Non-pigmented ciliary epithelial cell (primary cell): ENCODE data around the gene SEC24B.
"Not testable (repeated sequence)": the region's sequence is repeated elsewhere in the genome, so short reads cannot be mapped to it uniquely, and the experiment has no call there.

ENCODE experiments used
- DNase-seq: peaks from one replicate; pipeline ENCODE4 v3.0.0-alpha.2; 2010; ENCODE audit warnings: low read depth

The SEC24B gene

DNA sequence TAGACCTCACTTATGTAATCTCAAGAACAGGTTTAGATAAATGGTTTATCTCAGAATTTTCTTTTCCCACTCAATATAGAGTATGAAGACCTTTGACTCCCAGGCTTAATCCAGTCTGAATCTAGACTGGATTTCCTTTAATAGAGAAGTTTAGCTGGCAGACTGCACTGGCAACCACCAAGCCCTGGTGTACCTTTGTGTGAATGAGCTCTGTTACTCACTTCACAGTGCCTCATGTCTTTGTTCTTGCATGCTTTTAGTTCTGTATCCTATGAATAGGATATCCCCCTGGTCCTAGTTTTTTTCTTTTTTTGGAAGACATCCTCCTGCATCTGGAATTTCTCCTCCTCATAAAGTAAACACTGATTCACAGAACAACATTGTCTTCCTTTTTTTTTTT is 73.3 kb downstream of the SEC24B start:
- DNase-seq = no peak

- DNase-seq = no peak
These were observed 77.1 kb downstream of the SEC24B start for GRCh38 chr4:109510687-109511086.

DNA sequence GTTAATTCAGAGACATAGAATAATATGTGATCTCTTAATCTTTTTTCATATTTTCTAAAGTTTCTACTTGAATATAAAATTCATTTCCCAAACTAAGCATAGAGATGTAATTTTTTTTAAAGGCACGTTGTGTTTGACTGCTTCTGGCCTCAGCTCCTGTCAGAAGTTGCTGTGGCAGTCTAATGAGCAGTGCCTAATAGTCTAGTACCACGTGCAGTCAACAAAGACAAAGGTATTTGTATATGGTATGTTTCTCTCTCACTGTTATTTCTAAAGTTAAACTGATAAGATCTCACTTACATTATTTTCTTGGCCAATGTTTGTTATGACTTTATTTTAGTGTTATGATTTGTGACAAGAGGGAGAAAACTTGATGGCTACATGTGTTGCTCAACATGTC is 77.8 kb downstream of the SEC24B start:
- no peak for DNase-seq

DNA sequence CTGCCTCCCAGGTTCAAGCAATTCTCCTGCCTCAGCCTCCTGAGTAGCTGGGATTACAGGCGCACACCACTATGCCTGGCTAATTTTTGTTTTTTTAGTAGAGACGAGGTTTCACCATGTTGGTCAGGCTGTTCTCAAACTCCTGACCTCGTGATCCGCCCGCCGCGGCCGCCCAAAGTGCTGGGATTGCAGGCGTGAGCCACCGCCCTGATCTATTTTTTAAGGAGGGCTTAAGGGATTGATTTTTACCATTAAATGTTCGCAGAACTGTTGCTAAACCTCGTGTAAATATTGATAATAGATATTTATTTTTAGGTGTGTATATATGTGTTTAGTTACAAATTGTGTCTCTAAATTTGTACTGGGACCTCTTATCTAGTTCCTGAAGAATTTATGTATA is 79.8 kb downstream of the SEC24B start:
- not testable (repeated sequence) for DNase-seq

DNA sequence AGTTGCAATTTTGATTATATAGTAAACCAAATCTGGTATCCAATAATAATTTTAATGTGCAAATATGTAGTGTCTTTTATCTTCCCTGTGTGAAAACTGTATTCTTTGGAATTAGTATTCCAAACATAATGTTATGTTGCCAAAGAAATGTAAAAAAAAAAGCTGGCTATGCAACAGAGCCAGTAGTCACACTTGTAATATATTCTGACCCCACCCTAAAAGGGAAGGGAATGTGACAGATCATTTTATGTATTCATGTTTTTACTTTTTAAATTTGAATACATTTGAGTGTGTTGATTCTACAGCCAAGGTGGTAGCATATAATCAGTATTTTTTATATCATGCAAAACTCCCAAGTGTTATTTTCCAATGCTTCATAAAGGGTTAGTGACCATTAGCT is 98.6 kb downstream of the SEC24B start:
- DNase-seq = no peak

DNA sequence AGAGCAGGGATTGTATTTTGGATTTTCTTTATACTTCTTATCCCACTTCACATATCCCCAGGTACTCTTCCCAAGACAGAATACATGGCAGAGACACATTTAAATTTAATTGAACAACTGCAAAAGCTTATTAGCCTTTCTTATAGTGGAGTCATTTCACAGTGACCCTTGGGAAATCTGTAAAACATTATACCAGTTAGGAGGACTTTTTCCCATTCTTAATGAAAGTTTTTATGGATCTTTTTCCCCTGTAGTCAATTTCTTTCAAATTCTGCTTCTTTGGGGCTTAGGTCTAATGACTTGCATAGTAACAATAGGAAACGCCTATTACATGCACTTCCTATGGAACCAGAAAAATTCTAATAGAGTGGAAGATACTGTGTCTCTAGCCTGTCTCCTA is 111.8 kb downstream of the SEC24B start:
- no peak for DNase-seq

DNA sequence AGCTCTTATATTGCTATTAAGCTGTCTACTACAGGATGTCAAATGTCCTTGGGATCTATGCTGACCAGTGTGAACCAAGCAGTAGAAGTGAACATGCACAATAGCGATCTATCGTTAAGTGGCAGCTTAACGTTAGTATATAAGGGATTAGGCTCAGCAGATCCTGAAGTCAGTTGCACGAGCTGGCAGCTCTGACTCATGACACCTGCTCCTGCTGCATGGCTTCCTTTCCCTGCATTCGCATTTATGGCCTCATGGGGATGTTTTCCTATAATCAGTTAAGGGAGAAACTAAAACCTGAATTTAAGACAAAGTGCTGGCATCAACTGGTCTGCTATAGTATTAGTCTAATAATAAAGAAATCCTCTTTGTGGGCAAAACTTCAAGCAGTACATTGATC is 113.8 kb downstream of the SEC24B start:
- no peak for DNase-seq

GRCh38 chr4:109548655-109549054 is 115.0 kb downstream of the SEC24B start:
- peak; percentile 78 for DNase-seq

GRCh38 chr4:109552237-109552636 is 118.6 kb downstream of the SEC24B start:
- DNase-seq = no peak

GRCh38 chr4:109553130-109553529 is 119.5 kb downstream of the SEC24B start:
- DNase-seq = no peak

GRCh38 chr4:109554971-109555370 is 121.4 kb downstream of the SEC24B start:
- DNase-seq = no peak

DNA sequence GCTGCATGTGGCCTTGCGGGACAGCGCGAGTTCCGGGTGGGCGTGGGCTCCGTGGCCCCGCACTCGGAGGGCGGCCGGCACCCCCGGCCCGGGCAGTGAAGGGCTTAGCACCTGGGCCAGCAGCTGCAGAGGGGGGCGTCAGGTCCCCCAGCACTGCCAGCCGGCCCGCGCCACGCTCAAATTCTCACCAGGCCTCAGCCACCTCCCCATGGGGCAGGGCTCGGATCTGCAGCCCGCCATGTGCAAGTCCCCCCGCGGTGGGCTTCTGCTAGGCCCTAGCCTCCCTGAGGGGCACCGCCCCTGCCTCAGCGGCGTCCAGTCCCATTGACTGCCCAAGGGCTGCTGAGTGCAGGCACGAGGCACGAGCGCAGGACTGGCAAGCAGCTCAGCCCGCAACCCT is 123.8 kb downstream of the SEC24B start:
- no peak for DNase-seq

DNA sequence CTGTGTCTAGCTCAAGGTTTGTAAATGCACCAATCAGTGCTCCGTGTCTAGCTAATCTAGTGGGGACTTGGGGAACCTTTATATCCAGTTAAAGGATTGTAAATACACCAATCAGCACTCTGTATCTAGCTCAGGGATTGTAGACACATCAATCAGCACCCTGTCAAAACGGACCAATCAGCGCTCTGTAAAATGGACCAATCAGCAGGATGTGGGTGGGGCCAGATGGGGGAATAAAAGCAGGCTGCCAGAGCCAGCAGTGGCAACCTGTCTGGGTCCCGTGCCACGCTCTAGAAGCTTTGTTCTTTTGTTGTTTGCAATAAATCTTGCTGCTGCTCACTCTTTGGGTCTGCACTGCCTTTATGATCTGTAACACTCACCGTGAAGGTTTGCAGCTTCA is 124.5 kb downstream of the SEC24B start:
- DNase-seq = not testable (repeated sequence)

- no peak for DNase-seq
These were observed 126.0 kb downstream of the SEC24B start for GRCh38 chr4:109559625-109559982.

- peak; percentile 49 for DNase-seq
These were observed 126.5 kb downstream of the SEC24B start, which contains the start of gene MCUB for GRCh38 chr4:109559983-109560686. TSS of gene MCUB (plus strand) at chr4:109560246. CDS start at chr4:109560338, 92 bp downstream.

DNA sequence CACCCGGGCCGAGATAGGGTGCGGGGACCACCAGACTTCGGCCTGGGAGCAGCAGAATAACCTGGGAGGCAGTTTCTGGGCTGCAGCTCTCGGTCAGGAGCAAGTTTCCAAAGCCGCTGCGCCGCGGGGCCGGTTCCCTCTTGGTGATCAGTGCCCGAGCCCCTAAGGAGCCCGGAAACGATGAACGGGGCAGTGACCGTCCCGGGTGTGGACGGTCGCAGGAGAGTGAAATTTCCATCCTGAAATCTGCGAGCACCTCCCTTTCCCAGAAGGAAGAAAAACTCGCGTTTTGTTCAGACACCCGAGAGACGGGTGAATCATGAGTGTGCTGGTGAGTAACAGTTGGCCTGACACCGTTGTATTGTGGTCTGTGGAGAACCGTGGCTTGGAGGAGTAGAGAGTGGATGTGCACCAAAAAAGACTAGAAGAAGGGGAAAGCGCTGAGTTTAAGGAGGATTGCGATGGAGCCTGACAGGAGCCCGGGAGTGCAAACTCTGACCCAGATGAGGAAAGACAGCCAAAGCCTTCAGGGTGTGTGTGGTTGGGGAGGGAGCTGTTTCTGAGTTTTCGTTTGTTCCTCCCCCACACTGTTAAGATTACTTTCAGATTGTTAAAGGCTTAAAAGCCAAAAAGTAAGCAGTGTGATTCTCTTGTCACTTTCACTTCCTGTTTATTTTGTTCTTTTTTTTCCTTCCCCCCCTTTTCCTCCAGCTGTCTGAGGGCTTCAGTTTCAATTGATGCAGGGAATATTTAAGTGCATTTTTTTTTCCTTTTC is 127.3 kb downstream of the SEC24B start:
- DNase-seq = peak; percentile 68

DNA sequence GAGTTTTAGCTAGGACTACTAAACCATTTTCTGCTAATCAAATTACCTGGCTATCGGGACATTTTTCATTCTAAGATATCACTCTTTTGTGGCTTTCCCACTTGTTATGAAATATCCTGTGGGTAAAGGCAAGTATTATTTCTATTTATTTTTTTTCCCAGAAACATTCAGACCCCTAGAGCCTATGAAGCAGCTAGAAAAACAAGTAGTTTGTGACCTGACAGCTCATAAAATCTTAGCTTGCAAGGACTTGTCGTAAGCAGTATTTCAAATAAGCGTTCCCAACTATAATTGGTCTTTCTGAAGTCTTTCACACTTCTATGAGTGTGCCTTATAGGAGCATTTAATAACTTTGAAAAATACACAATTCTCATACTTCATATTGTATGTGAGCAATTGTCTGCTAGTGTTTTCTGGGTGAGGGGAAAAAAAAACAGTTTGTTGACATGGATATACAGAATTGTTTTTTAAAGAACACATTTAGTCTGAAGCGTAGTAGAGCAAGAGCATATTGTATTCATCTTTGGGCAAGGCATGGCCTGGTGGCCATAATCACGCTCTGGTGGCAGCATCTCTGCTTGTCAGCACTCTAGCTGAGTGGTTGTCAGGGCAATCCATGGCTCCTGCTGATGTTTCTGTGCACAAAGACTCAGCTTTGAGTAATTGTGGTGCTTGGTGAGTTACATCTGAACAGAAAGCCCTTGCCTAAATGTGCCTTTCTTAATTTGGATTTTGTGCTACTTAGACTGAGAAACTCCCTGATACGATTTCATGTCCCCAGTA is 129.0 kb downstream of the SEC24B start:
- DNase-seq = no peak

- DNase-seq = no peak
These were observed 137.9 kb downstream of the SEC24B start for GRCh38 chr4:109571494-109571893.

- DNase-seq = no peak
These were observed 138.5 kb downstream of the SEC24B start for GRCh38 chr4:109572154-109572553.

- DNase-seq = no peak
These were observed 140.8 kb downstream of the SEC24B start for GRCh38 chr4:109574443-109574850.

DNA sequence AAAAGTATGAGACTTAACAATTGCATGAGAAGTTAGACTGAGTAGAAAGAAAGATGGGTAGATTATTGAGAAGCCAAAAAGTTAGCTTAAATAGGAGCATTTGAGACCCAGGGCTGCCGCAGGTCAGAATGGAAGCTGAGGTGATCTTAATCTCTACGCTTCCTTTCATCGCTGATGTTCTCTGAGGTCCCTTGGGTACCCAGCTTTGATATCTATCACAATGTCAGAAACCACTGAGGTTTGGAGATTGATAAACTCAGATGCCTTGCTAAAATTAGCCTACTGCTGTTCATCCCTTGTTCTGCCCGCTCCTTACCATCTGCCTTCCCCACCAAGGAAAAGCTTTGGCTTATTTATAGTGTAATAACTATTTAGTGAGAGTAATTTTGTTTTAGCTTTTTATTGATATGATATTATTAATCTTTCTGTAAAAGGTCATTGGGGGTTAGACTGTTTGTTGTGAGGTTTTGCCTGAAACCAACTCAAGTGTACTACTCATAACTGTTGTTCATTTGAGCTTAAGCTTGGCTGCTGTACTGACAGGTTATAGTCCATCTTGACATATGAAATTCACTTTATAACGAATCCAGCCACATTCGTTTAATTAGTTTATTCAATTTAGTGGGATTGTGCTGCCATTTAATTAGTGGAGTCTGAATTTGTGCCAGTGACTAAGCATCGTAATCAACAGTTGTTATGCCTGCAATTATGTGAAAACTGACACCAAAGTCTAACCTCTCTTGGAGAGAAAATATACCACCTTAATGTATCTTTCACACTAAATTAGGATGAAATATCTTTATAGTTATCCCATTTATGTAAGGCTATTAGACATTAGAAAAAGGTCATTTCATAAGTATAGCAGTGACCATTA is 141.6 kb downstream of the SEC24B start:
- DNase-seq = no peak

DNA sequence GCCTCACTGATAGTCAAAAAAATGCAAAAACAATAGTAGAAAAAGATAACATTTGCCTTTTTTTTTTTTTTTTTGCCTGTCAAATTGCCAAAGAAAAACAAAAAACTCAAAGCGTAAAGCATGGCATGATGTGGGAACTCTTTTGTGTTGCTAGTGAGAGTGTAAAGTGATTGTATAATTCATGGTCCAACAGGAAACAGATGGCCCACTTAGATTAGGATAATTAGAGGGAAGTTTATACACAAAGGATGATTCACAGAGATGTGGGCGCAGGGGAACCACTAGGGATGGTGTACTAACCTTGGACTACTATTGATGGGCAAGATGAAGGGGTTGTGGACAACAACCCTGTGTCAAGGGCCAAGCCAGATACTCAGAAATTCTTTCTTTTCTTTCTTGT is 142.8 kb downstream of the SEC24B start:
- no peak for DNase-seq
